ENCODE data around the gene NPC1L1.

GRCh38 chr7:44498230-44498954, 42.7 kb downstream of the NPC1L1 start:
- TF ChIP-seq POLR2A (IDR thresholded peaks at IDR 0.05): no peak
- TF ChIP-seq, protein P1, sequence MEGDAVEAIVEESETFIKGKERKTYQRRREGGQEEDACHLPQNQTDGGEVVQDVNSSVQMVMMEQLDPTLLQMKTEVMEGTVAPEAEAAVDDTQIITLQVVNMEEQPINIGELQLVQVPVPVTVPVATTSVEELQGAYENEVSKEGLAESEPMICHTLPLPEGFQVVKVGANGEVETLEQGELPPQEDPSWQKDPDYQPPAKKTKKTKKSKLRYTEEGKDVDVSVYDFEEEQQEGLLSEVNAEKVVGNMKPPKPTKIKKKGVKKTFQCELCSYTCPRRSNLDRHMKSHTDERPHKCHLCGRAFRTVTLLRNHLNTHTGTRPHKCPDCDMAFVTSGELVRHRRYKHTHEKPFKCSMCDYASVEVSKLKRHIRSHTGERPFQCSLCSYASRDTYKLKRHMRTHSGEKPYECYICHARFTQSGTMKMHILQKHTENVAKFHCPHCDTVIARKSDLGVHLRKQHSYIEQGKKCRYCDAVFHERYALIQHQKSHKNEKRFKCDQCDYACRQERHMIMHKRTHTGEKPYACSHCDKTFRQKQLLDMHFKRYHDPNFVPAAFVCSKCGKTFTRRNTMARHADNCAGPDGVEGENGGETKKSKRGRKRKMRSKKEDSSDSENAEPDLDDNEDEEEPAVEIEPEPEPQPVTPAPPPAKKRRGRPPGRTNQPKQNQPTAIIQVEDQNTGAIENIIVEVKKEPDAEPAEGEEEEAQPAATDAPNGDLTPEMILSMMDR (IDR thresholded peaks at IDR 0.05): no peak

Measured in esophagus squamous epithelium (tissue), 4 donors.